ENCODE data around the gene OR1L6.

DNA sequence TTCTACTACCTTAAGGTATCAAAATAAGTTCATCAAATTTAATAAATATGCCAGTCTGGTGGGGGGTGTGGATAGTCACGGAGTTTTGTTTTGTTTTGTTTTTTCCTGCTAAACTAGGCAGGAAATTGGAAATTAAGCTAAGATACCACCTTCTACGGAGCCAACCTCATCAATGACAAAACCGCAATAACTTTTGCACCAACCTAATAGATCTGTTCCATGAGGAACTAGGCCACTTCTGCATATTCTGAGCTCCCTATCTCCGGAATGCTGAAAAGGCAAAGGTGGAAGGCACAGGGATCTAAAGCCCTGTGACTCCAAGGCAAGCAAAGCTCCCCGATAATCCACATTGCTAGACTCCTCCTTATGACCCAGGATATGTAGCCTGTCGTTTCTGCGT lies 24.1 kb upstream of the OR1L6 start:
- TF ChIP-seq POLR2AphosphoS5 (IDR thresholded peaks at IDR 0.05; ENCODE audit: low read depth, low read length), result no peak
- TF ChIP-seq SIN3A (IDR thresholded peaks at IDR 0.05; ENCODE audit: borderline replicate concordance, insufficient read depth, low read length), result no peak
- TF ChIP-seq, protein P1, sequence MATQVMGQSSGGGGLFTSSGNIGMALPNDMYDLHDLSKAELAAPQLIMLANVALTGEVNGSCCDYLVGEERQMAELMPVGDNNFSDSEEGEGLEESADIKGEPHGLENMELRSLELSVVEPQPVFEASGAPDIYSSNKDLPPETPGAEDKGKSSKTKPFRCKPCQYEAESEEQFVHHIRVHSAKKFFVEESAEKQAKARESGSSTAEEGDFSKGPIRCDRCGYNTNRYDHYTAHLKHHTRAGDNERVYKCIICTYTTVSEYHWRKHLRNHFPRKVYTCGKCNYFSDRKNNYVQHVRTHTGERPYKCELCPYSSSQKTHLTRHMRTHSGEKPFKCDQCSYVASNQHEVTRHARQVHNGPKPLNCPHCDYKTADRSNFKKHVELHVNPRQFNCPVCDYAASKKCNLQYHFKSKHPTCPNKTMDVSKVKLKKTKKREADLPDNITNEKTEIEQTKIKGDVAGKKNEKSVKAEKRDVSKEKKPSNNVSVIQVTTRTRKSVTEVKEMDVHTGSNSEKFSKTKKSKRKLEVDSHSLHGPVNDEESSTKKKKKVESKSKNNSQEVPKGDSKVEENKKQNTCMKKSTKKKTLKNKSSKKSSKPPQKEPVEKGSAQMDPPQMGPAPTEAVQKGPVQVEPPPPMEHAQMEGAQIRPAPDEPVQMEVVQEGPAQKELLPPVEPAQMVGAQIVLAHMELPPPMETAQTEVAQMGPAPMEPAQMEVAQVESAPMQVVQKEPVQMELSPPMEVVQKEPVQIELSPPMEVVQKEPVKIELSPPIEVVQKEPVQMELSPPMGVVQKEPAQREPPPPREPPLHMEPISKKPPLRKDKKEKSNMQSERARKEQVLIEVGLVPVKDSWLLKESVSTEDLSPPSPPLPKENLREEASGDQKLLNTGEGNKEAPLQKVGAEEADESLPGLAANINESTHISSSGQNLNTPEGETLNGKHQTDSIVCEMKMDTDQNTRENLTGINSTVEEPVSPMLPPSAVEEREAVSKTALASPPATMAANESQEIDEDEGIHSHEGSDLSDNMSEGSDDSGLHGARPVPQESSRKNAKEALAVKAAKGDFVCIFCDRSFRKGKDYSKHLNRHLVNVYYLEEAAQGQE (IDR thresholded peaks at IDR 0.05; ENCODE audit: insufficient read depth in 1 of 2, low read depth in 2 of 2, low read length in 2 of 2), result no peak

Data from PFSK-1 (cell line).